CD4-positive, alpha-beta T cell treated with Interleukin-17A for 4 hours (primary cell): ENCODE data around the gene HOXA13.
A peak's percentile ranks its signal among the peaks of the same experiment; 100 is the strongest.

ENCODE experiments used
- DNase-seq: peaks from one replicate; pipeline ENCODE4 v3.0.0-alpha.2; 2020; ENCODE audit warnings: mixed read lengths

Gene HOXA13

GRCh38 chr7:27191833-27192545, 7.9 kb downstream of the HOXA13 start:
- no peak for DNase-seq

GRCh38 chr7:27191161-27191731, 8.6 kb downstream of the HOXA13 start:
- no peak for DNase-seq

GRCh38 chr7:27189997-27190748, 9.7 kb downstream of the HOXA13 start:
- no peak for DNase-seq

- DNase-seq, result peak; percentile 2
Observed at GRCh38 chr7:27189295-27189996, 10.4 kb downstream of the HOXA13 start.

GRCh38 chr7:27188386-27189294, 11.3 kb downstream of the HOXA13 start:
- DNase-seq, result peak; percentile 72

GRCh38 chr7:27187475-27188385, 12.2 kb downstream of the HOXA13 start:
- DNase-seq, result no peak

- no peak for DNase-seq
Observed at GRCh38 chr7:27186668-27187474, 13.0 kb downstream of the HOXA13 start.

- peak; percentile 9 for DNase-seq
Observed at GRCh38 chr7:27185854-27186667, 13.8 kb downstream of the HOXA13 start.

- DNase-seq, result peak; percentile 22
Observed at GRCh38 chr7:27185013-27185853, 14.7 kb downstream of the HOXA13 start, which contains the start of gene HOXA11. TSS of gene HOXA11 (minus strand) at chr7:27185232. CDS start at chr7:27185144, 88 bp downstream.

GRCh38 chr7:27184337-27185012, 15.4 kb downstream of the HOXA13 start:
- DNase-seq, result peak; percentile 51

GRCh38 chr7:27183682-27184336, 16.1 kb downstream of the HOXA13 start:
- no peak for DNase-seq

GRCh38 chr7:27182861-27183681, 16.8 kb downstream of the HOXA13 start:
- DNase-seq, result peak; percentile 4

GRCh38 chr7:27182285-27182841, 17.5 kb downstream of the HOXA13 start:
- DNase-seq, result no peak

GRCh38 chr7:27181795-27182275, 18.1 kb downstream of the HOXA13 start:
- no peak for DNase-seq
